GM12878 (cell line): ENCODE data around the gene INPP4B. TPM values are rescaled to one million over a fixed set of nuclear protein-coding genes. Genes with fewer than 3 reads are reported as not detected.

ENCODE experiments used
- ATAC-seq: fragments of 200-7000 bp; cut with Tn5 transposase; 3 replicates; pipeline ENCODE4 v1.9.1; 2020; ENCODE audit warnings: mild to moderate bottlenecking, moderate library complexity
- BruUV-seq: library from RNA; stranded (reverse); fragments of 400-500 nt; replicated peaks from 2 replicates; lab custom pipeline; 2021; lab: Mats Ljungman, UMichigan
- CTCF ChIA-PET: fragments of 300-600 bp; sonication (Branson Sonifier 250); formaldehyde crosslinking; extraction: SDS; loops from one replicate; lab custom pipeline; 2021; ENCODE audit warnings: inconsistent platforms; lab: Yijun Ruan, JAX
- POLR2A ChIA-PET: fragments of 350-600 bp; formaldehyde crosslinking; extraction: SDS; loops from one replicate; lab custom pipeline; 2021; ENCODE audit warnings: inconsistent platforms; lab: Charles Lee
- RAD21 ChIA-PET: fragments of 300-600 bp; sonication (Branson Sonifier 250); formaldehyde crosslinking; loops from one replicate; lab custom pipeline; 2023; ENCODE audit warnings: antibody characterized with exemption; ENCODE audit not compliant: unreplicated experiment; lab: Charles Lee
- SMC1A ChIA-PET: fragments of 300-600 bp; sonication (Branson Sonifier 250); formaldehyde crosslinking; loops from one replicate; lab custom pipeline; 2023; ENCODE audit not compliant: unreplicated experiment, uncharacterized antibody; lab: Charles Lee
- DNase-seq: peaks from one replicate; pipeline ENCODE4 v3.0.0-alpha.2; 2011; ENCODE audit warnings: low read depth, low spot score
- FAIRE-seq: peaks from 3 replicates; lab custom pipeline; 2011; peaks lifted over from hg19 to GRCh38; lab: Jason Lieb, UNC
- H2AFZ ChIP-seq: 2 replicates; pipeline ENCODE4 v1.6.0; 2011; ENCODE audit warnings: low read depth, low read length, control low read depth; ENCODE audit not compliant: control insufficient read depth
- H3K27ac ChIP-seq: 2 replicates; pipeline ENCODE4 v1.5.1; 2011; ENCODE audit warnings: control low read depth; ENCODE audit not compliant: control insufficient read depth, insufficient read depth
- H3K27me3 ChIP-seq, 2 experiments: replicated peaks in 1 of 2; 2 replicates each; pipeline versions ENCODE4 v1.6.0 to v1.6.1; 2011; ENCODE audit warnings: low read length in 1 of 2; ENCODE audit not compliant: control insufficient read depth in 2 of 2, insufficient read depth in 2 of 2
- H3K36me3 ChIP-seq, 2 experiments: 2 replicates each; pipeline ENCODE4 v1.5.1; 2011; ENCODE audit warnings: low read length in 1 of 2; ENCODE audit not compliant: control insufficient read depth in 2 of 2, insufficient read depth in 2 of 2
- H3K4me1 ChIP-seq: 2 replicates; pipeline ENCODE4 v1.6.1; 2011; ENCODE audit warnings: mild to moderate bottlenecking, low read length, moderate library complexity, mixed read lengths; ENCODE audit not compliant: control insufficient read depth, insufficient read depth
- H3K4me2 ChIP-seq: 2 replicates; pipeline ENCODE4 v1.6.0; 2011; ENCODE audit warnings: control low read depth; ENCODE audit not compliant: control insufficient read depth, insufficient read depth
- H3K4me3 ChIP-seq: fragments of 200-600 bp; sonication (generic); 2 replicates; pipeline ENCODE4 v1.5.1; 2016
- H3K79me2 ChIP-seq: 2 replicates; pipeline ENCODE4 v1.6.0; 2011; ENCODE audit warnings: low read length; ENCODE audit not compliant: control insufficient read depth, insufficient read depth
- H3K9ac ChIP-seq: 2 replicates; pipeline ENCODE4 v1.8.0; 2011; ENCODE audit warnings: low read length, control low read depth, mixed read lengths; ENCODE audit not compliant: control insufficient read depth, insufficient read depth
- H3K9me3 ChIP-seq: replicated peaks from 3 replicates; pipeline ENCODE4 v1.5.1; 2011; ENCODE audit warnings: mild to moderate bottlenecking, low read length; ENCODE audit not compliant: control insufficient read depth, insufficient read depth
- H4K20me1 ChIP-seq: 2 replicates; pipeline ENCODE4 v1.6.0; 2011; ENCODE audit not compliant: control insufficient read depth, insufficient read depth
- BRCA1 ChIP-seq: IDR thresholded peaks from 2 replicates; pipeline ENCODE4 v1.6.1; 2011; ENCODE audit warnings: low read depth, low read length, improper control_type of control experiment
- E4F1 ChIP-seq: fragments of 450-650 bp; IDR thresholded peaks from 2 replicates; pipeline ENCODE4 v1.6.1; 2018; ENCODE audit warnings: borderline replicate concordance, mild to moderate bottlenecking; ENCODE audit not compliant: partially characterized antibody
- NFYA ChIP-seq: IDR thresholded peaks from 2 replicates; pipeline ENCODE4 v1.6.1; 2011; ENCODE audit warnings: low read depth, mild to moderate bottlenecking, low read length, improper control_type of control experiment, borderline replicate concordance
- PAX5 ChIP-seq: IDR thresholded peaks from 2 replicates; pipeline ENCODE4 v1.6.1; 2011; ENCODE audit warnings: low read depth, low read length, borderline replicate concordance
- RAD21 ChIP-seq: IDR thresholded peaks from 2 replicates; pipeline ENCODE4 v1.6.1; 2011; ENCODE audit warnings: mild to moderate bottlenecking, low read depth, low read length, moderate library complexity; ENCODE audit not compliant: insufficient read depth
- RELB ChIP-seq: fragments of 450-650 bp; IDR thresholded peaks from 2 replicates; pipeline ENCODE4 v1.6.1; 2017; ENCODE audit warnings: low read depth, mild to moderate bottlenecking, moderate library complexity
- SMARCA5 ChIP-seq: fragments of 450-650 bp; IDR thresholded peaks from 2 replicates; pipeline ENCODE4 v1.6.1; 2017; ENCODE audit warnings: mild to moderate bottlenecking
- SUPT20H ChIP-seq: IDR thresholded peaks from 2 replicates; pipeline ENCODE4 v1.6.1; 2011; ENCODE audit warnings: low read depth, mild to moderate bottlenecking, low read length, moderate library complexity, borderline replicate concordance; ENCODE audit not compliant: control insufficient read depth
- ZNF622 ChIP-seq: fragments of 450-650 bp; IDR thresholded peaks from 2 replicates; pipeline ENCODE4 v1.6.1; 2017; ENCODE audit warnings: mild to moderate bottlenecking, inconsistent platforms
- WGBS: methylation state at CpG from one replicate; pipeline ENCODE4 v1.1.6; 2016; ENCODE audit warnings: low lambda C conversion rate; ENCODE audit not compliant: insufficient replicate concordance, insufficient coverage; ENCODE audit errors: missing lambda C conversion rate; 5-methylcytosine and 5-hydroxymethylcytosine counted together
- in situ Hi-C: fragments of 300-500 bp; cut with MboI; formaldehyde crosslinking; loops from 9 replicates; pipeline ENCODE4 v1.14.3; 2018; ENCODE audit warnings: mixed read lengths
- intact Hi-C: fragments of 100-400 bp; cut with micrococcal nuclease; formaldehyde crosslinking; loops from one replicate; pipeline ENCODE4 v1.14.2; 2022; ENCODE audit not compliant: unreplicated experiment
- polyA plus RNA-seq, 11 experiments: library from polyadenylated mRNA; depleted of rRNA in 4 of 11; unstranded in 6 of 11; stranded (reverse) in 5 of 11; fragments of >200 nt; fragmentation: Nextera tagmentation in 4 of 11; fragmentation: Illumina TruSeq in 1 of 11; extraction: Ambion mirVana in 4 of 11; extraction: Trizol in 1 of 11; gene quantifications; 1 replicate in 1 of 11; 2 replicates in 10 of 11; pipeline versions ENCODE4 v1.2.1 to v1.2.3, GENCODE V29; 2011 to 2016; ENCODE audit warnings: inconsistent platforms in 2 of 11, missing spikeins in 2 of 11, low read depth in 1 of 11
- total RNA-seq, 4 experiments: library from RNA; depleted of rRNA in 3 of 4; stranded (reverse); fragments of >200 nt in 3 of 4; fragmentation: Illumina TruSeq in 1 of 4; extraction: Trizol in 1 of 4; gene quantifications; 2 replicates each; pipeline versions ENCODE4 v1.2.1 to v1.2.3, GENCODE V29; 2013 to 2021
- TF ChIP-seq, protein P1 (sequence below): fragments of 450-650 bp; IDR thresholded peaks from 2 replicates; pipeline ENCODE4 v1.6.1; 2017; ENCODE audit warnings: antibody characterized with exemption, mild to moderate bottlenecking, moderate library complexity
- TF ChIP-seq, protein P2 (sequence below): IDR thresholded peaks from 2 replicates; pipeline ENCODE4 v1.6.1; 2012; ENCODE audit warnings: low read depth, low read length, improper control_type of control experiment

The INPP4B gene
- total and polyA plus RNA-seq, 10 of the 15 experiments (the other 5 are each of a cell fraction or from before 2014, with no cell fraction given) = 0.53 to 11.2 (median 0.95) TPM

DNA sequence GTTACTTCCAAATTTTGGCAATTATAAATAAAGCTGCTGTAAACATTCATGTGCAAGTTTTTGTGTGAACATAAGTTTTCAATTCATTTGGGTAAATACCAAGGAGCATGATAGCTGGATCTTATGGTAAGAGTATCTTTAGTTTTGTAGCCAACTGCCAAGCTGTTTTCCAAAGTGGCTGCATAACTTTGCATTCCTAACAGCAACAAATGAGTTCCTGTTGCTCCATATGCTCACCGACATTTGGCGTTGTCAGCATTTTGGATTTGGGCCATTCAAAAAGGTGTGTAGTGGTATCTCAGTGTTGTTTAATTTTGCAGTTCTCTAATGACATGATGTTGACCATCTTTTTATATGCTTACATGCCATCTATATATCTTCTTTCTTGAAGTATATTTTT is 208.5 kb downstream of the INPP4B start:
- H3K27ac ChIP-seq = no peak overlapping the region
- no peaks in the 10 kb centered on the region for H3K36me3 ChIP-seq
- SMC1A ChIA-PET = interaction anchor here (0.6 to 1.0 kb wide), 2 partner anchors 114 to 341 kb away, joined by 3 read pairs; no protein-coding TSS in a partner anchor
- no peak overlapping the region for H3K4me2 ChIP-seq
- no peak for DNase-seq
- POLR2A ChIA-PET = no interaction called here
- H4K20me1 ChIP-seq = no peaks in the 10 kb centered on the region
- no peak overlapping the region for H2AFZ ChIP-seq
- no peak overlapping the region for H3K4me3 ChIP-seq
- H3K4me1 ChIP-seq = no peaks in the 10 kb centered on the region
- FAIRE-seq = no peak
- no peak for ATAC-seq
- no peaks in the 10 kb centered on the region for H3K79me2 ChIP-seq
- no peak for TF ChIP-seq NFYA
- TF ChIP-seq SMARCA5 = no peak
- TF ChIP-seq, protein P1, sequence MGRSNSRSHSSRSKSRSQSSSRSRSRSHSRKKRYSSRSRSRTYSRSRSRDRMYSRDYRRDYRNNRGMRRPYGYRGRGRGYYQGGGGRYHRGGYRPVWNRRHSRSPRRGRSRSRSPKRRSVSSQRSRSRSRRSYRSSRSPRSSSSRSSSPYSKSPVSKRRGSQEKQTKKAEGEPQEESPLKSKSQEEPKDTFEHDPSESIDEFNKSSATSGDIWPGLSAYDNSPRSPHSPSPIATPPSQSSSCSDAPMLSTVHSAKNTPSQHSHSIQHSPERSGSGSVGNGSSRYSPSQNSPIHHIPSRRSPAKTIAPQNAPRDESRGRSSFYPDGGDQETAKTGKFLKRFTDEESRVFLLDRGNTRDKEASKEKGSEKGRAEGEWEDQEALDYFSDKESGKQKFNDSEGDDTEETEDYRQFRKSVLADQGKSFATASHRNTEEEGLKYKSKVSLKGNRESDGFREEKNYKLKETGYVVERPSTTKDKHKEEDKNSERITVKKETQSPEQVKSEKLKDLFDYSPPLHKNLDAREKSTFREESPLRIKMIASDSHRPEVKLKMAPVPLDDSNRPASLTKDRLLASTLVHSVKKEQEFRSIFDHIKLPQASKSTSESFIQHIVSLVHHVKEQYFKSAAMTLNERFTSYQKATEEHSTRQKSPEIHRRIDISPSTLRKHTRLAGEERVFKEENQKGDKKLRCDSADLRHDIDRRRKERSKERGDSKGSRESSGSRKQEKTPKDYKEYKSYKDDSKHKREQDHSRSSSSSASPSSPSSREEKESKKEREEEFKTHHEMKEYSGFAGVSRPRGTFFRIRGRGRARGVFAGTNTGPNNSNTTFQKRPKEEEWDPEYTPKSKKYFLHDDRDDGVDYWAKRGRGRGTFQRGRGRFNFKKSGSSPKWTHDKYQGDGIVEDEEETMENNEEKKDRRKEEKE = no peak
- no peak for TF ChIP-seq RAD21
- TF ChIP-seq E4F1 = no peak
- TF ChIP-seq, protein P2, sequence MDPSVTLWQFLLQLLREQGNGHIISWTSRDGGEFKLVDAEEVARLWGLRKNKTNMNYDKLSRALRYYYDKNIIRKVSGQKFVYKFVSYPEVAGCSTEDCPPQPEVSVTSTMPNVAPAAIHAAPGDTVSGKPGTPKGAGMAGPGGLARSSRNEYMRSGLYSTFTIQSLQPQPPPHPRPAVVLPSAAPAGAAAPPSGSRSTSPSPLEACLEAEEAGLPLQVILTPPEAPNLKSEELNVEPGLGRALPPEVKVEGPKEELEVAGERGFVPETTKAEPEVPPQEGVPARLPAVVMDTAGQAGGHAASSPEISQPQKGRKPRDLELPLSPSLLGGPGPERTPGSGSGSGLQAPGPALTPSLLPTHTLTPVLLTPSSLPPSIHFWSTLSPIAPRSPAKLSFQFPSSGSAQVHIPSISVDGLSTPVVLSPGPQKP = no peak
- TF ChIP-seq RELB = no peak
- TF ChIP-seq BRCA1 = no peak
- TF ChIP-seq PAX5 = no peak
- TF ChIP-seq SUPT20H = no peak
- TF ChIP-seq ZNF622 = no peak
- RAD21 ChIA-PET = no interaction called here
- WGBS = 97% methylated on average over 2 of the region's 2 CpGs
- H3K27me3 ChIP-seq = no peaks in the 10 kb centered on the region
- no peaks in the 10 kb centered on the region for H3K9me3 ChIP-seq
- in situ Hi-C loops = no loop called here
- no peak overlapping the region for H3K9ac ChIP-seq
- intact Hi-C loops = no loop called here
- BruUV-seq = no TSS peak
- CTCF ChIA-PET = no interaction called here
